ENCODE measurements around the gene GCHFR.
A peak's percentile ranks its signal among the peaks of the same experiment; 100 is the strongest.

The GCHFR gene

GRCh38 chr15:40775740-40776536 lies 12.1 kb downstream of the GCHFR start:
- no peak for DNase-seq (ENCODE audit: low spot score)

DNA sequence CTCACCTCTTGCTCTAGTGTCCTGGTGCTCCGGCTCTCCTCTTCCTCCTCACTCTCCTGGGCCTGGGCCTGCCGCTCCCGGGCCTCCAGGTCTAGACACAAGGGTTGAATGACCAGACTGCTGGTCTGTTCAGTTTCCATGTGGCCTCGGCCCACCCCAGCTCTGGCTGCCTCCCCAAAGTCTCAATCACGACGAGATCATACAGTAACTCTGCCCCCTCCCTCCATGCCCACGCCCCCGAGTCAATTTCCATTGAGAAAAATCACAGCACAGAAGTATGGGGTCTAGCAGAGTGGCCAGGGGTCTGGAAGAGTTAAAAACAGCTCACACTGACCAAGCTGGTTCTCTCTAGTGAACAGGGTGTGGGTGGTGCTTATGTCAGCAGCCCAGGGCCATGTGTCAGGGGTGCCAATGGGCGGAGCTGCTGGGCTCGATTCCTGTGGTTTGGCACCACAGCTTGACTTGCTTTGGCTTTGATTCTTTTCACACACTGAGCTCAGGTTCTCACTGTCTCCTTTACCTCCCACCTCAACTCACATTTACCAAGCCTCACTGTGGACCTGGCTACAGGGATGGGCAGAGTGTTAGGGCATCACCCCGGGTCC lies 12.8 kb downstream of the GCHFR start:
- DNase-seq (ENCODE audit: low spot score) = no peak

DNA sequence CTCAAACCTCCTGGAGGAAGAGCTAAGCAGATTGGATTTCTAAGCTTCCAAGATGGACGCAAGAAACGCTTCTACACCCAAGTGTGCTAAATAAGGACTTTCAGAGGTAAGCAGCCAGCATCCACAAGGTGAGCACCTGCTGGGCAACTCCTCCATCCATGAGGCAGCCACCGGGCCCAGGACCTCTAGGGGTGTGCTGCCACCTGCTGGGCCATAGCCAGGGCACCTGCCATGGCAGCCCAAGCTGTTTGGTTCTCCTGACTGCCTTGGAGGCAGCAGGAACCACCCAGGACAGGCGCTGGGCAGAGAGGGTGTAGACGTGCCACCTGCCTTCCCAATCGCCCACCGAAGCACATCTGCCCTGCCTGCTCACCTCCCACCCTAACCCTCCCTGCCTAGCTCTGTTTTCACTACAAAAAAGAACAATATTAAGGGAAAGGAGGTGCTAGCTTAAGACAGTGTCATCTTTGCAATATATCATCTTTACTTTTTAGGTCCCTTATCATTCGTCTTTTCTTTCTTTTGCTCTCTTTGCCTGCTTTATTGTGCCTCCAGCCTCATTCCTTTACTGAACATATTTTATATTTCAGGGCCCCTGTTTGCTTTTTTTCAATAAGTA lies 18.9 kb downstream of the GCHFR start:
- DNase-seq (ENCODE audit: low spot score) = peak; percentile 27

- DNase-seq (ENCODE audit: low spot score) = no peak
Measured at GRCh38 chr15:40785164-40785563, 21.3 kb downstream of the GCHFR start.

GRCh38 chr15:40785814-40786213 lies 21.9 kb downstream of the GCHFR start:
- DNase-seq (ENCODE audit: low spot score) = no peak

DNA sequence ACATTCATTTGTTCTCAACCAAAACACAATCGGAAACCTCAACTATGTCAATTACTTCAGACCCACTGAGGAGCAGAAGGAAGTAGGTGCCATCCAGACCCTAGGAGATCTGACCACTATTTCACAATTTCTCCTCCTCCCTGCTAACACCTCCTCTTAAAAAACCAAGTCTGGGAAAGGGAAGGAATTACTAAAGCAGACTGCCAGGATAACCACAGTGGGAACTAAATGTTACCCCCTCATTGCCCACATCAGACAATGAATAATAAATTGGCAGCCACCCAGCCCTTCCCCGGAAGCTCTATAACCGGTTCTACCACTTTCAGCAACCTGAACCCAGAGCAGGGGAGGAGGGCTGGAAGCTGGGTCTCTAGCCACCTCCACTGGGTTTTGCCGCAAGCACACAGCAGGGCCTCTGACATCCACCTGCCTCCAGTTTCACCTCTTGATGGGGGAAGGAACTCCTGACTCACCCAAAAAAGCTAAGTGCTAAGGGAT lies 23.5 kb downstream of the GCHFR start:
- DNase-seq (ENCODE audit: low spot score) = no peak

DNA sequence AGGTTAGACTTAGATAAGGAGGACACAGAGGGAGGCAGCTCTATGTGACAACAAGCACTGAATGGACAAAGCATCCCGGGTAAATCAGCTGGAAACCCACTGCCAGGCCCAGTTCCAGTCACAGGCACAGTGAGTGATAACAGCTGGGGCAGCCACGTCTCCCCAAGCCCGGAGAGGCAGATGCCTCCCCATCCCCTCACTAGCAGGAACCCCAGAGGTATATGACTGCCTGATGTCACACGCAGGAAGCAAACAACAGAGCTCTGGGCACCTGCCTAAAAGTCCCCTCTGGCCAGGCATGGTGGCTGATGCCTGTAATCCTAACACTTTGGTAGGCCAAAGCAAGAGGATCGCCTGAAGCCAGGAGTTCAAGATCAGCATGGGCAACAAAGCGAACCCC lies 24.1 kb downstream of the GCHFR start:
- no peak for DNase-seq (ENCODE audit: low spot score)

DNA sequence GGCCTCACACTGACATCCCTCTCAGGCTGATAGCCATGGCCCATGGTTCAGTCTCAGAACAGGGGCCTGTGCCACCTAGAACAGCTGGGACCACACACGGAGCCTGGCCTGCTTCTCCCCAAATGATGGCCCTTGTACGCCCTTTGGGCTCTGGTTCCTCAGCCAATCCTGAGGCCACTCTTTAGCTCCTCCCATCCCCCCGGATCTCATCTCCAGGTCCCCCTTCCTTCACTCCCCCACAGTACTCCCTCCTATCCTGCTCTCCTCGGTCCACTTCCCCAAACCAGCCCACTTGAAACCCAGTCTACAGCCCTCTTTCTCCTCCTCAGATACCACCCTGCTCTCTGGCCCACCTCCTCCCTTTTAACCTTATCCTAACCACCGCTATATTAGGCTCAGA lies 25.3 kb downstream of the GCHFR start:
- DNase-seq (ENCODE audit: low spot score) = no peak

- DNase-seq (ENCODE audit: low spot score) = no peak
Measured at GRCh38 chr15:40789999-40790398, 26.1 kb downstream of the GCHFR start.

- no peak for DNase-seq (ENCODE audit: low spot score)
Measured at GRCh38 chr15:40790718-40791117, 26.9 kb downstream of the GCHFR start.

DNA sequence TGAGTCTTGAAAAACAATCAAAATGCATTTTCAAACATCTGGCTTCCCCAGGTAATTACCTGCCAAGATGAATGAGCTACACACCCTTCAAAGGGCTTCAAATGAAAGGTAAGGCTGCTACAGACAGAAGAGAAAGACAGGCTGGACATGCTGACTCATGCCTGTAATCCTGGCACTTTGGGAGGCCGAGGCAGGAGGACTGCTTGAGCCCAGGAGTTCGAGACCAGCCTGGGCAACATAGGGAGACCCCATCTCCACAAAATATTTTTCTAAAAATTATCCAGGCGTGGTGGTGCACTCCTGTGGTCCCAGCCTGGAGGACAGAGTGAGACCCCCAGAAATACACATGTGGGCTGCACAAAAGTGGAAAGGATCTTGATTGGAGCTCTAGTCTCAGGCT lies 28.5 kb downstream of the GCHFR start:
- no peak for DNase-seq (ENCODE audit: low spot score)

DNA sequence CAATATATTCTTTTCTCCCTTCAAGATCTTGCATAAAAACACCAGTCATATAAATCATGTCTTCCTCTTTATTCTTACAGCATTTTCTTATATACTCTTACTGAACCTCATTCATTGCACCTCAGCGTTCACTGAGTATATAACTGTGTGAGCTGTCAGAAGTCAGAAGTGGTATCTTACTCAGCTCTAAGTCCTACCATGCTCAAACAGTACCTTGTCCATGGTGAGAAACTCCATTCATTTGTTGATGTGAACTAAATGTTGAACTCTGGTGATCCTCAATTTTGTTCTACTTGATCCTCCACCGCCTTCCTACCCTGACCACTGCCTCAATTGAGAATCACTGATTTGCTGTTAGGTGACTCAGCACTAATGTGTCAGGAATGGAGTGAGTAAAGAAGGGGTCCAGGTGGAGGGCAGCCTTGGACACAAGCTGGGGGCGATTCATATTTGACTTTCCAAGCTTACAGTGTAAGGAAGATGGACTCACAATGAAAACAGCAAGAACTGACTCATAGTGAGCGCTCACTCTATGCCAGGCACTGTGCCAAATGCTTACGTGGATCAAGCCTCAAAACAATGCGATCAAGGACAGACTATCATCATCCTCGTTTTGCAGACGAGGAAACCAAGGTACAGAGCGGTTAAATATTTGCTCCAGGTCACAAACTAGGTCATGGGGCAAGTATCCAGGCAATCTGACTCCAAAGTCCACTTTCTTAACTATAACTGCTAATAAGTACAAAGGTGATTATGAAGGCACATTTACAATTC lies 29.5 kb downstream of the GCHFR start:
- no peak for DNase-seq (ENCODE audit: low spot score)

DNA sequence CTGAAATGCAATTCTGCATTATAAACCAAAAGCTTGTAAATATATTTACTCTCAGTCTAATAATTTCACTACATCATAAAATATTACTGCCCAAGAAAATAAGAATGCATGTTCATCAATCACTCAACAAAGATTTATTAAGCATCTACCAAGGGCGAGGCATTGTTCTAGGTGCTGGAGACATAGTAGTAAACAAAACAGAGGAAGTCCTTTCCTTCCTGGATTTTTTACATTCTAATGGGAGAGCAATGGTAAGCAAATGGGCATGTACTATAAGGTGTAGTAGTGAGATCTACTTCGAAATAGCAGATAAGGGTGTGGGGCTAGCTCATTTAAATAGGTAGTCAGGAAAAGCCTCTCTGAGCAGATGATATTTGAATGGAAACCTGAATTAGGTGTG lies 32.2 kb downstream of the GCHFR start:
- no peak for DNase-seq (ENCODE audit: low spot score)

DNA sequence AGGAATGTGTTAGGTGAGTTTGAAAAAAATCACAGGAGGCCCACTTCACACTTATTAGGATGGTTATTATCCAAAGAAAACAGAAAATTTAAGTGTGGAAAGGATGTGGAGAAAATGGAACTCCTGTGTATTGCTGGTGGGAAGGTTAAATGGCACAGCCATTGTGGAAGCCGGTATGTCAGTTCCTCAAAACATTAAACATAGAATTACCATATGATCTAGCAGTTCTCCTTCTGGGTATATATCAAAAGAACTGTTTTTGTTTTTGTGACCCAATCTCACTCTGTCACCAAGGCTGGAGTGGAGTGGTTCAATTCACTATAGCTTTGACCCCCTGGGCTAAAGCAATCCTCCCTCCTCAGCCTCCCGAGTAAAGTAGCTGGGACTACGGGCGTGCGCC lies 32.6 kb downstream of the GCHFR start:
- no peak for DNase-seq (ENCODE audit: low spot score)

DNA sequence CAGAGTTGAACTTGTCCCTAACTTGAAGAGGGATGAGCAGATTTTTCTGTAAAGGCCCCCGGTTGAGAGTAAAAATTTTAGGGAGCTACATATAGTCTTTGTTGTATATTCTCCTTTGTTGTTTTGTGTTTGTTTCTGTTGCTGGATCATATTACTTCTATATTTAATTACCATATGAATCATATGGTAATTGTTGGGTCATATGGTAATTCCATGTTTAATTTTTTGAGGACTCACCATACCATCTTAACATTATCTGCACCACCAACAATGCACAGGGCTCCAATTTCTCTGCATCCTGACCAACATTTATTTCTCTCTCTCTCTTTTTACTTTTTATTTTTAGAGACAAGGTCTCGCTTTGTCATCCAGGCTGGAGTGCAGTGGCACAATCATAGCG lies 35.7 kb downstream of the GCHFR start:
- DNase-seq (ENCODE audit: low spot score) = no peak

DNA sequence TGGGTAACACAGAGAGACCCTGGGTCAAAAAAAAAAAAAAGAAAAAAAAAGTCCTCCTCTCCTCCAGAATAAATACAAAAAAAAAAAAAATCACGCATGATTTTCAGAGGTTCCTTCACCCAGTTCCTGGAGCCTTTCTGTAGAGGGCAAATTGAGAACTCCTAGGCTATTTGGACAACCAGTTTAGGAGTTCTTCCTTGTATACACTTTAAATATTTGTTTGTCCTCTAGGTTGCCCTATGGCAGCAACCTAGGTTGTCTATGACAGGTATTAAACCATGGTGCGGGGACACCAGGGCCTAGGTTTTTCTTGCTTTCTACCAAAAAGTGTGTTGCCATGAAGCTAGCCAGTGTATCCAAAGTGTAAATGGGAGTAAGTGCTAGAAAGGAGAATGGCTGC lies 39.2 kb downstream of the GCHFR start:
- no peak for DNase-seq (ENCODE audit: low spot score)

DNA sequence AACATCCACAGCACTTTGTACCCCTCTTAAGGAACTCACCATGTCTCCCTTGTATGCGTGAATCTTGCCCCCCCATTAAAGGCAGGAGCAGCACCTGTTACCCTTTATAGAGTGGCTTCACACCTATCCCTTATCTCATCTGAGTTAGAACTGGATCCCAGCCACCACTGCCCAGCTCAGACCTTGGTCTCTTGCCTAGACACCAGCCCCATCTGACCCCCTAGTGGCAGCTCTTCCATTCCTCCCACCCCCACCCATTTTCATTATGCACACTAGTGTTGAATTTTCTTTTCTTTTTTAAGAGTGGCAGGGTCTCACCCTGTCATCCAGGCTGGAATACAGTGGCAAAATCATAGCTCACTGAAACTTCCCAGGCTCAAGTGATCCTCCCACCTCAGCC lies 39.8 kb downstream of the GCHFR start:
- DNase-seq (ENCODE audit: low spot score) = no peak

DNA sequence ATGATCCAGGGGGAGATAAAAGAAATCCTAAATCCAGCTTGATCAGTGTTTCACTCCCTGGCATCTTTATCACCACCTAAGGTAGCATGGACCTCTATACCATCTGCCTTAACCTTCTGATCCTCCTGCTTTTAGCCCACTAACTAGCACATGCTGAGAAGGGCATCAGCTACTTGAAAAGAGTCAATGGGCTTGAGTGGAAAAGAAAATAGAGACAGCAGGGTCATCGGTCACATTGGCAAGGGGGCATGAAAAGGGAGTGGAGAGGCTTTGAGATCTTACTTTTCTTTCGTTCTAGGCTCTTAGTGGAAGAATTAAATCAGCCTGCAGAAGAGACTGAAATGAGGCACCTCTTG lies 42.8 kb downstream of the GCHFR start:
- no peak for DNase-seq (ENCODE audit: low spot score)

DNA sequence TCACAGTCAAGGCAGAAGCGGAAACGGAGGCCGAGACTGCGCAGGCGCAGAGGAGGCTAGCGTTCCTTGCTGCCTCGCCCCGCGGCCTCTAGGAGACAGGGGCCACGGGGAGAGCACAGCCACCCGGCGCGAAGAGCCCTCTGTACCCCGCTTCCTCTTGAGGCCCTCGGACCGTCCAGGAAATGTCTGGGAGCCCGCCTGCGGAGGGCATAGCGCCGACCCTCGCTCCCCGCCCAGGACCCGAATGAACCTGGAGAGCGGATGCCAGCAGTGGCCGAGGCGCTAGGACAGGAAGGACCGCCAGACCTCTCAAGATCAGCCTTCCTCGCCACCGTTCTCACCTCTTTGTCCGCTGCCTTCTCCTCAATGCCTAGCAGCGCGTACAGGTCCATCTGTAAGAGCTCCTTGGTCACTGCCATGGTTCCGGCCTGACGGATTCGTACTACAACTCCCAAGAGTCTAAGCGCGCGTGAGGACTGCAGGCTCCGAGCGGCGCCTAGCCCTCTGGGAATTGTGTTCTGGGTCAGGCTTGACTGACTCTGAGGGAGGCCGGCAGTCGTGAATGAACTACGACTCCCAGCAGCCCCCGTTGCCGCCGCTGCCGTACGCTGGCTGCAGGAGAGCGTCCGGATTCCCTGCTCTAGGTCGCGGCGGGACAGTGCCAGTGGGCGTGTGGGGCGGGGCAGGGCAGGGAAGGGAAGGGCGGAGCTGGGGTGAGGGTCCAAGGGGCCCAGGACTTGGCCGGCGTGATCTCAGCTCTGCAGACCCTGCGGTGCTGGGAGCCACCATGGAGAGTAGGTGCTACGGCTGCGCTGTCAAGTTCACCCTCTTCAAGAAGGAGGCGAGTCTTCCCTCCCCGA lies 43.4 kb downstream of the GCHFR start, which contains the start of the genes DNAJC17 and ZFYVE19:
TSS of gene DNAJC17 (minus strand) at position 446 of the 860 bp plus-strand sequence. CDS start at position 419, 27 bp downstream.
TSS of gene ZFYVE19 (plus strand) at position 62 of the 860 bp plus-strand sequence. CDS start at position 563, 501 bp downstream.
- DNase-seq (ENCODE audit: low spot score) = peak; percentile 100

DNA sequence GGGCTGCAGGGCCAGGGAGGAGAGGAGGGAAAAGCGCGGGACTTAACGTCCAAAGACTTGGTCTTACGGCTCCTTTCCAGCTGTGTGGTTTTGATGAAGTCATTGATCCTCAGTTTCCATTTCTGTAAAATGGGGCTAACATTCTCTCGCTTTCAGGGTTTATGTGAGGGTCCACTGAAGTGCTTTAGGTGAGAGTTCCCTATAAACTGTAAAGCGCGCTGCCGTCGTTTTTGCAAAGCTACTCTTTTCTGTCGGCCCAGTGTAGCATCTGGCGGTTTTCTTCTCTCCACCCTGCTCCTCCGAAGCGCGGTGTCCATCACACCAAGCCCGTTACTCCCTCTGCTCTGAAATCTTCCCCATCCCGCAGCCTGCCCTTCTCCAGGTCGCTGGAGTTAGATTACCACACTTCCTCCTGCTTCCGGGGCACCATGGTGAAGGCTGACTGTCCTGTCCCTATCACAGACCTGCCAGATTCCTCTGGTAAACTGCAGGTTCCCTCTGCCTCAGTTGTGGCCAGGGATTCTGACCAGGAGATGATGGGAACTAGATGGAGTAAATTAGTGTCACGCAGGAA lies 44.1 kb downstream of the GCHFR start:
- no peak for DNase-seq (ENCODE audit: low spot score)

- no peak for DNase-seq (ENCODE audit: low spot score)
Measured at GRCh38 chr15:40808861-40809450, 45.1 kb downstream of the GCHFR start.

All from Ammon's horn (tissue), 1 donor.